HAP-1 (cell line): ENCODE results near the gene NRG2.

Experiments
- DNase-seq, 2 experiments: peaks; one replicate each; pipeline ENCODE4 v3.0.0-alpha.2; 2016 to 2020; ENCODE audit warnings: low spot score in 2 of 2
- H3K27me3 ChIP-seq: fragments of 250-450 bp; sonication (Bioruptor Pico); 2 replicates; pipeline ENCODE4 v1.5.1; 2020; ENCODE audit warnings: low read depth, mild to moderate bottlenecking, moderate library complexity
- H3K36me3 ChIP-seq: fragments of 250-450 bp; sonication (Bioruptor Pico); replicated peaks from 2 replicates; pipeline ENCODE4 v1.5.1; 2020; ENCODE audit warnings: mild to moderate bottlenecking
- H3K4me1 ChIP-seq: fragments of 250-450 bp; sonication (Bioruptor Pico); 2 replicates; pipeline ENCODE4 v1.5.1; 2020; ENCODE audit warnings: mild to moderate bottlenecking
- H3K4me3 ChIP-seq: fragments of 250-450 bp; sonication (Bioruptor Pico); 2 replicates; pipeline ENCODE4 v1.5.1; 2020; ENCODE audit warnings: mild to moderate bottlenecking, moderate library complexity
- H3K9me3 ChIP-seq: fragments of 250-450 bp; sonication (Bioruptor Pico); 2 replicates; pipeline ENCODE4 v1.5.1; 2020; ENCODE audit warnings: mild to moderate bottlenecking, moderate library complexity
- in situ Hi-C: fragments of 300-500 bp; cut with MboI; formaldehyde crosslinking; loops from 3 replicates; pipeline ENCODE4 v1.14.3; 2020; ENCODE audit warnings: low sequenced_read_pairs, inconsistent platforms, mixed read lengths

Gene NRG2

DNA sequence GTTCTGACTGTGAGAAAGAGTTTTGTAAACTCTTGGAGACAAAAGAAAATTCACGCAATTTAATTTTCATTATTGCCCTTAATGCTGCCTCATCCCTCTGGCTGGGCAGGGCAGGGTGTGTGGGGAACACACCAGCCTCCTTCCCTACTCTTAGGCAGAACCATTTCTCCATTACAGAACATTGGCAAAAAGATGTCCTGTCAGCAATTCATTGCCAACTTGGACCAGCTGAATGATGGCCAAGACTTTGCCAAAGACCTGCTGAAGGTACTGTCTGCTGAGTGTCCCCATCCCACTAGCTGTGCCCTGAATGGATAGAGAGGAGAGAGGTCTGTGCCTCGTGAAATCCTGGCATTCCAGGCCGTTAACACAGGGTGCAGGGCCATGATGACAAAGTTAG, 209.6 kb downstream of the NRG2 start:
- in situ Hi-C loops = no loop called here
- no peaks in the 10 kb centered on the region for H3K4me1 ChIP-seq
- H3K27me3 ChIP-seq = peaks cover 17% of the 10 kb centered on the region
- no peak overlapping the region for H3K4me3 ChIP-seq
- no peak for DNase-seq
- H3K9me3 ChIP-seq = no peaks in the 10 kb centered on the region
- no peaks in the 10 kb centered on the region for H3K36me3 ChIP-seq

DNA sequence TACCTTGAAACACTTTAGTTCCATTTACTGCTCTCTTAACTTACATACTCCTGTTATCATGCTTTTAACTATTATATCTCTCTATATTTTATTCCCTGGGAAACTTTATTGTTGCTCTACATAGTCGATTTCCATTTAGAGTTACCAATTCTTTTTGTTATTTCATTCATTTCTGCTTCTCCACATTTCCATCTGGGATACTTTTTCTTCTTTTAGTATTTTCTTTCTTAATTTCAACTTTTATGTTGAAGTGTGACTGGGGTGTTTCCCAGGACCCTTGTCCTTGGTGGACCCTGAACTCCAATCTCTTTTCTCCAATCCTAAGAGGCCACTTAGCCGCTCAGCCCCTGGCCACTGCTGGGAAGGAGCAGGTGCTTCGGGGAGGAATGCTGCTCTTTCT, 211.5 kb downstream of the NRG2 start:
- Histone ChIP-seq H3K9me3 (no peaks in the 10 kb centered on the region), H3K36me3 (no peaks in the 10 kb centered on the region), H3K4me1 (no peaks in the 10 kb centered on the region), H3K4me3 (no peak overlapping the region), H3K27me3 (peaks cover 17% of the 10 kb centered on the region)
- in situ Hi-C loops = no loop called here
- DNase-seq = no peak

DNA sequence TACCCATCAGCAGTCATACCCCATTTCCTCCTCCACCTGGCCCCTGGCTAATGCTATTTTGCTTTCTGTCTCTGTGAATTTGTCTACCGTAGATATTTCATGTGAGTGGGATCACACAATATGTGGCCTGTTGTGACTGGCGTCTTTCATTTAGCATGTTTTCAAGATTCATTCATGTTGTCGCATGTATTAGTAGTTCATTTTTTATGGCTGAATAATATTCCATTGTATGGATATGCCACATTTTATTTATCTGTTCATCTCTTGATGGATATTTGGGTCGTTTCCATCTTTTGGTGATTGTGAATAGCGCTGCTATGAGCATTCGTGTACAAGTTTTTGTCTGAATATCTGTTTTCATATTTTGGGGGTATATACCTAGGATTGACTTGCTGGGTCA, 213.6 kb downstream of the NRG2 start:
- Histone ChIP-seq H3K9me3 (no peaks in the 10 kb centered on the region), H3K27me3 (peaks cover 17% of the 10 kb centered on the region), H3K36me3 (no peaks in the 10 kb centered on the region), H3K4me1 (no peaks in the 10 kb centered on the region), H3K4me3 (no peak overlapping the region)
- DNase-seq = no peak
- in situ Hi-C loops = no loop called here

DNA sequence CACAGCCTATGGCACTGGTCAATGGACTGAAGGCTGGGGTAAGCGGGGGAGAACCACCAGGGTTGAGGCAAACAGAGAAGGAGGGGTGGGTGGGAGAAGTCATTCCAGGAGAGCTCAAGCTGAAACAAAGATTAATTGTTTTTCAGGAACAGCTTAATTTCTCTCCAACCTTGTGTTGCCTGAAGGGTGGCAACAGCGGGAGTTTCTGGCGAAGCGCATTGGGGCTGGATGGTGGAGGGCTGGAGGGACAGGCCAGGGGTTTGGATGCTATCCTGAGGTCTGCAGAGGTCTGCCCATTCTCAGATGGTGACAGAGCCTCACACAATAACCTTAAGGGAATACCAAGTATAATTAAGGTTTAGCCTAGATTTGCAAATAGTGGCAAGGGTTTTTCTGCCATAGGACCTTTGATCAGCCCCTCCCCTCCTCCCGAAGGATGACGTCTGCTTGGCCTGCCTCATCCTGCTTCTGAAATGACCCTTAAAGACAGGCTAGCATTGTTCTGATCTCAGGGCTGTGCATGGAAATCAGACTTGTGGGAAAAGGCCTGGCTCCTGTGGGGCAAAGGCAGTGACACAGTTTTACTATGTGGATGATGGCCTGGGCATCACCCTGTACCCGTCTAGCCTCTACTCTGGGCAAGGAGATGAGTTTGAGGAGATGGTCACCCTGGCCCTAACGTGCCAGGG, 214.7 kb downstream of the NRG2 start:
- in situ Hi-C loops = no loop called here
- H3K4me3 ChIP-seq = no peak overlapping the region

DNA sequence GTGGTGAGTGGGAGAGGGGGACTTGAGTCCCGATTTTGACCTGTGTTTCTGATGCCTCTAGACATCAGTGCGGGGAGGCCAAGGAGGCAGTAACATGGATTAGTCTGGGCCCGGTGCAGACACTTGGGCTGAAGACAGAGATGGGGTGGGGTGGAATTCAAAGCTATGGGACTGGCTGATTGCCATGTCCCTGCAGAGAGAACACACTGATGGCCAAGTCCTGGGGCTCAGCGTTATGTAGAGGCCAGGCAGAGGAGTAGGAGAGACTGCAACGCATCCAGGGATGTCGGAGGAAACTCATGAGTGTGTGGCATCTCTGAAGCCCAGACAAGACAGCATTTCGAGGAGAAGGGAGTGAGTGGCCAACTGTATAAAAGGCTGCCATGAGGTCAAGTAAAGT, 217.4 kb downstream of the NRG2 start:
- peaks cover under 1% of the 10 kb centered on the region; the same call in 1 of the 2 replicates for H3K27me3 ChIP-seq
- no peak for DNase-seq
- in situ Hi-C loops = no loop called here
- no peaks in the 10 kb centered on the region for H3K36me3 ChIP-seq
- H3K4me1 ChIP-seq = no peaks in the 10 kb centered on the region
- H3K4me3 ChIP-seq = no peak overlapping the region
- H3K9me3 ChIP-seq = no peaks in the 10 kb centered on the region

More for the DNA sequence above, 214.7 kb downstream of the NRG2 start:
- no peak for DNase-seq
- Histone ChIP-seq H3K36me3 (no peaks in the 10 kb centered on the region), H3K27me3 (peaks cover 17% of the 10 kb centered on the region), H3K4me1 (no peaks in the 10 kb centered on the region), H3K9me3 (no peaks in the 10 kb centered on the region)

DNA sequence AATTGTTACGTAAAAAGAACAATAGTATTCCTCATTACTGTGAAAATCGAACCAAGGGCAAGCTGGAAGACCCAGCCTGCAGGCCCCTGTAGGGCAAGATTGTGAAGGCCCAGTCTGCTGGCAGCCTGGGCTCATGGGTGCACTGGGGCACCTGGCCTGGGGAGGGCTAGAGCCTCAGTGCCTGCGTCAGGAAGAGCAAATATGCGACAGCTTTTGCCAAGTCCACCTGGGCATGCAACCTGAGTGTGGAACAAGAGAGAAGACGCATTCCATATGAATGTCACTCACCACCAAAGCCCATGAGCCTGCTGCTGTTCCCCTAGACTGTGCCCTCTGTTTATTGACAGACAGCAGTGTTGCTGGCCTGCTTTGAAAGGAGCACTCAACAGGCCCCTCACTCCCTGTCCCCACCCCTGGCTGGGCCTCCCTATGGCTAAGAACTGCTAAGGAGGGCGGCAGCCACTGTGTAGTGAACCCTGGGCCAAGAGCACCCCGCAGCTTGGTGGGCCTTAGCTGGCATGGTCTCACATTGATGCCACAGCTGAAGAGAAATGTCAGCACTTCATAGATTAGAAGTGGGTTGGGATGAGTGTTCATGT, 219.2 kb downstream of the NRG2 start:
- H3K9me3 ChIP-seq = no peaks in the 10 kb centered on the region
- H3K27me3 ChIP-seq = peaks cover 2% of the 10 kb centered on the region; the same call in 1 of the 2 replicates
- no peaks in the 10 kb centered on the region for H3K4me1 ChIP-seq
- no peak overlapping the region for H3K4me3 ChIP-seq
- H3K36me3 ChIP-seq = no peaks in the 10 kb centered on the region
- DNase-seq = no peak
- in situ Hi-C loops = no loop called here

DNA sequence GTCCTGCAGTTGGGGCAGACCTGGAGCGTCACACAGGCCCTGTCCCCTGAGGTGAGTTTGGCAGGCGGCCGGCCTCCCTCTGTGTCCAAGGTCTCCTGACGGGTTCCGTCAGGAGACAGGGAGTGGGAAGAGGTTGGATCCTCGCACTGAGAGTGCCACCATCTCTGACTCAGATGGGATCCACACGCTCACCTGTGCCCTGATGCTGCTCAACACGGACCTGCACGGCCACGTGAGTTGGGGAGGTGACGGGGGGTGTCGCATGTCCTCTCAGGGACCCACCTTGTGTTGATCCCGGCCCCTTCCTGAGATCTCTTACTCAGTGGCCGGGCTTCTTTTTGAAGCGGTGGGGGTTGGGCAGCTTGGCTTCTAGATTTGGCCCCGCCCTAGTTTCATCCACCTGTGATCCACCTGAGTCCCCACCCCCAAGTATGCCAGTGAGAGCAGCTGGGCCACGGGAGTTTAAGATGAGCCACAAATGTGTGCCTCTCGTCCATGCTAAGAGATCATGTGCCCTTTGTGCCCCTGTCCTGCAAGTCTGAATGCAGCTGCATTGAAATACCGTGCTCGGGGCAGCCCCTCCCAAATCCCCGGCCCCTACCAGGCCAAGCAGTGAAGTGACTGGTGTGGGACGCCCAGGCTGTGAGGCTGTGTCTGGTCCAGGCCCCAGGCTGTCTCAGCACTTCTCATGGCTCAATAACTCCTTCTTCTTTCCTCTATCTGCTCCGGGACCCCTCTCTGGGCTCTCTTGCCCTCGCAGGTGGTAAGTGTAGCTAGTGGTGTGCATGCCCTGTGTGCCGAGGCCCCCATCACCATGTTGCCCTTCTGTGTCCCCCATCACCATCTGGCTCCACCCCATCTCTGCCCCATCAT, 220.3 kb downstream of the NRG2 start:
- in situ Hi-C loops = no loop called here
- no peaks in the 10 kb centered on the region for H3K9me3 ChIP-seq
- no peak for DNase-seq
- peaks cover 2% of the 10 kb centered on the region; the same call in 1 of the 2 replicates for H3K27me3 ChIP-seq
- H3K4me3 ChIP-seq = no peak overlapping the region
- no peaks in the 10 kb centered on the region for H3K4me1 ChIP-seq
- no peaks in the 10 kb centered on the region for H3K36me3 ChIP-seq

DNA sequence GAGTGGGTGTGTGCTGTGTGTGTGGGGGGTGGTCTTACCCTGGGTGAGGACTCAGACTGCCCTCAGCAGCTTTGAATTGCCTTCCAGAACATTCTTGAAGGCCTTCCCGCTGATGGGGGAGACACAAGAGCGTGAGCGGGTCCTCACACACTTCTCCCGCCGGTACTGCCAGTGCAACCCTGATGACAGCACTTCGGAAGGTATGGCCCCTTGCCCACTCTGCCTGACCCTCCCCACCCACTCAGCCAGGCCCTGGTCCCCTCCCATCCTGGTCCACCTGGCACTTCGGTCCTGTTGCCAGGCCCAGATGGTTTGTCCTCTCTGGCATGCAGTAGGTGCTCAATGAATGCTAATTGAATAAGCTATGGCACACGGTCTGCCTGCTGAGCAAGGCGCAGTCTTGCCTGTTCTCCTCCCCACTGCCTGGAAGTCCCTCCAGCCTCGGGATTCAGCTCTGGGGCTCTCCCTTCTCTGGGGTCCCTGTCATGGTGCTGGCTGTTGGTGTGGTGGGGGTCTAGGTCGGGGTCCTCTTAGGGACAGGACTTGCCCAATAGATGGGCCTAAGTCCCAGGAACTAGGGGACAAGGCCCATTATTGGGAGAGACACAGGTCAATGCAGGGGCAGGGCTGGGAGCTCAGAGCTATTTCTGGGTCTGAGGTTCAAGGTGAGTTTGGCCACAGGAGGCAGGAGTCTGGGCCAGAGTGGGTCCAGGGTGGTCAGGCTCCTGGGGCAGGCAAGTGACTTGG, 221.1 kb downstream of the NRG2 start:
- in situ Hi-C loops = no loop called here
- Histone ChIP-seq H3K9me3 (no peaks in the 10 kb centered on the region), H3K27me3 (peaks cover 2% of the 10 kb centered on the region; the same call in 1 of the 2 replicates), H3K36me3 (no peaks in the 10 kb centered on the region), H3K4me1 (no peaks in the 10 kb centered on the region), H3K4me3 (no peak overlapping the region)
- no peak for DNase-seq

DNA sequence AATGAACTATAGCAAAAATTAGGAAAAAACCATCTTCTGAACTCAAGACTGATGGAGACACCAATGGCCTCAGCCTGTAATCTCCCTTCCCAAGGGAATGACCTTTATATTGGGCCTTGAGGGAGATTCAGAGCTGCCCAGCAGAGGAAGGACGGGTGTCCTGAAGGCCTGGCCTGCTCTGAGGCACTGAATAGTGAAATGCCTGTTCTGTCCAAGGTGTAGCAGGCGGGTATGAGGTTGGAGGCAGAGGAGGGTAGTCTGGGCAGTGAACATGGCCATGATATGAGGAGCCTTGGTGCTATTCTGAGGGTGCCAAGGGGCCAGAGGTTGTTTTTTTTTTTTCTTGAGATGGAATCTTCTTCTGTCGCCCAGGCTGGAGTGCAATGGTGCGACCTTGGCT, 222.5 kb downstream of the NRG2 start:
- no peaks in the 10 kb centered on the region for H3K9me3 ChIP-seq
- DNase-seq = no peak
- H3K36me3 ChIP-seq = no peaks in the 10 kb centered on the region
- H3K27me3 ChIP-seq = peaks cover 2% of the 10 kb centered on the region; the same call in 1 of the 2 replicates
- H3K4me1 ChIP-seq = no peaks in the 10 kb centered on the region
- in situ Hi-C loops = no loop called here
- no peak overlapping the region for H3K4me3 ChIP-seq

DNA sequence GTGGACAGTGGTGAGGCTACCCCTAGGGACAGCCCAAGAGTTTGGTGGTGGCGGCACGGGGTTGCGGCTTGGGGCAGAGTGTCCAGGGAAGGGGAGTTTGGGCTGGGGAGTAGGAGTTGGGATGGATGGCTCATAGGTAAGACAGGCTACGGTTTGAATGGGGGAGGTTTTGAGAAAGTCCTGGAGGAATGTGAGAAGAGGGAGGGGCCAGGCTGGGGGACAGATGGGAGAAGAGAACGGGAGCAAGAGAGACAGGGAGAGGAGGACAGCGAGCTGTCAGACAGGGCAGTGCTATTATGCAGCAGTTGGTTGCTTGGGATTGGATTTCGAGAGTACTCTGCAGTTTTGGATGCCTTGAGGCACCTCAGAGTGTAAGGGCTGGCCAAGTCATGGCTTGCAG, 223.0 kb downstream of the NRG2 start:
- no peaks in the 10 kb centered on the region for H3K36me3 ChIP-seq
- peaks cover 2% of the 10 kb centered on the region; the same call in 1 of the 2 replicates for H3K27me3 ChIP-seq
- no peaks in the 10 kb centered on the region for H3K9me3 ChIP-seq
- no peaks in the 10 kb centered on the region for H3K4me1 ChIP-seq
- DNase-seq = no peak
- in situ Hi-C loops = no loop called here
- H3K4me3 ChIP-seq = no peak overlapping the region

DNA sequence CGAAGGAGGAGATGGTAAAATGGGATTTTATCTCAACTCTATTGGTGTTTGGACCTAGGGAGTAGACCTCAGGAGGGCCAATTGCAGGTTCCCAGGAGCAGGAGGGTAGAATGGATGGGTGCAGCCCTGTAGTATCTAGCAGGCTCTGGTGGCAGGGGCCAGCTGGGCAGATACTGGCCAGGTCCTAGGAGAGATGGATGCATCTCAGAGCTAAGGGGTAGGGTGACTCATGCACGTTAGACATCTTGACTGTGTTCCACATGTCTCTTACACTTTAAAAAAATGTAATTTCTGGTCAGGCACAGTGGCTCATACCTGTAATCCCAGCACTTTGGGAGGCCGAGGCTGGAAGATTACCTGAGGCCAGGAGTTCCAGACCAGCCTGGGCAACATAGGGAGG, 225.1 kb downstream of the NRG2 start:
- Histone ChIP-seq H3K9me3 (no peaks in the 10 kb centered on the region), H3K27me3 (0 out of 2 replicates have a peak, but pooled peaks cover 2% of the 10 kb centered on the region), H3K4me1 (no peaks in the 10 kb centered on the region), H3K4me3 (no peak overlapping the region), H3K36me3 (no peaks in the 10 kb centered on the region)
- in situ Hi-C loops = no loop called here
- no peak for DNase-seq

DNA sequence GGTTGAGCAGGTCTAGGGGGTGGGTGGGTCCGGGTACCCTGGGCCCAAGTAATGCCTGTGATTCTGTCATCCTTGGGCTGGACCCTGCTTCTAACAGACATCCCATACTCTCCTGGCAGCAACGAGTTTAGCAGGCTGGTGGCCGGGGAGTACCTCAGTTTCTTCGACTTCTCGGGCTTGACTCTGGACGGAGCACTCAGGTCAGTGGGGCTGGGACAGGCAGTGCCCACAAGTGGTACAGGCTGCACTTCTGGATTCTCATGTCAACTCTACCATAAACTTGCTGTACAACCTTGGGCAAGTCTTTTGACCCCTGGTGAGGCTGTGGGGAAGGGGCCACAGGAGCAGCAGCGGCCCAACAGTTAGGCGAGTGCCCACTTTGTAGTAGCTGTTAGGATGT, 225.7 kb downstream of the NRG2 start:
- no peaks in the 10 kb centered on the region for H3K9me3 ChIP-seq
- no peak overlapping the region for H3K4me3 ChIP-seq
- no peaks in the 10 kb centered on the region for H3K36me3 ChIP-seq
- H3K4me1 ChIP-seq = no peaks in the 10 kb centered on the region
- in situ Hi-C loops = no loop called here
- 0 out of 2 replicates have a peak, but pooled peaks cover 2% of the 10 kb centered on the region for H3K27me3 ChIP-seq
- no peak for DNase-seq

DNA sequence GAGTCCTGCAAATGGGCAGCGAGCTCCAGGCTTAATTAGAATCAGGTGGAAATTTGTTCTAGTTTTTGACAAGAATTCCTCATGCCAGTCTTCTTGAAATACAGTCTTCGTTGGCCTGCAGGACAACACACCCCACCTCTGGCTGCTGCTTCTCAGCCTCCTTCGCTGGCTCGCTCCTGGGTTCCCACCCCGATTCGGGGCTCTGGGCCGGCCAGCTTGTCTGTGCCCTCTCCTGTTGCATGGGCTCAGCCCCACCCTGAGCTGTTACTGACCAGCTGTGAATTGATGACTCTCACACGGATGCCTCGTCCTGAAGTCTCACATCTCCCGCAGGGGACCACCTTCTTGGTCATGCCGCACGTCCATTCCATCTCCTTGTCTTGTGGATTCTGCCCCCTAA, 226.5 kb downstream of the NRG2 start:
- no peaks in the 10 kb centered on the region for H3K4me1 ChIP-seq
- H3K27me3 ChIP-seq = 0 out of 2 replicates have a peak, but pooled peaks cover 2% of the 10 kb centered on the region
- H3K36me3 ChIP-seq = no peaks in the 10 kb centered on the region
- H3K4me3 ChIP-seq = no peak overlapping the region
- no peaks in the 10 kb centered on the region for H3K9me3 ChIP-seq
- in situ Hi-C loops = no loop called here
- DNase-seq = no peak
